Ovary (tissue), 3 donors: ENCODE data around the gene GSTP1.

Experiments
- EP300 ChIP-seq: sonication (generic); formaldehyde crosslinking; IDR thresholded peaks from one replicate; pipeline ENCODE4 v1.6.1; 2017; ENCODE audit warnings: antibody characterized with exemption
- TF ChIP-seq, protein P1 (sequence below), 3 donors: fragments of 450-650 bp in 2 of 3; fragments of 200-600 bp in 1 of 3; IDR thresholded peaks; one replicate each; pipeline versions ENCODE4 v1.5.1 to v1.8.0; 2016 to 2022; ENCODE audit warnings: antibody characterized with exemption in 3 of 3, mild to moderate bottlenecking in 1 of 3
- donor health status: DM: no; HTN: no; CAD: no.

DNA sequence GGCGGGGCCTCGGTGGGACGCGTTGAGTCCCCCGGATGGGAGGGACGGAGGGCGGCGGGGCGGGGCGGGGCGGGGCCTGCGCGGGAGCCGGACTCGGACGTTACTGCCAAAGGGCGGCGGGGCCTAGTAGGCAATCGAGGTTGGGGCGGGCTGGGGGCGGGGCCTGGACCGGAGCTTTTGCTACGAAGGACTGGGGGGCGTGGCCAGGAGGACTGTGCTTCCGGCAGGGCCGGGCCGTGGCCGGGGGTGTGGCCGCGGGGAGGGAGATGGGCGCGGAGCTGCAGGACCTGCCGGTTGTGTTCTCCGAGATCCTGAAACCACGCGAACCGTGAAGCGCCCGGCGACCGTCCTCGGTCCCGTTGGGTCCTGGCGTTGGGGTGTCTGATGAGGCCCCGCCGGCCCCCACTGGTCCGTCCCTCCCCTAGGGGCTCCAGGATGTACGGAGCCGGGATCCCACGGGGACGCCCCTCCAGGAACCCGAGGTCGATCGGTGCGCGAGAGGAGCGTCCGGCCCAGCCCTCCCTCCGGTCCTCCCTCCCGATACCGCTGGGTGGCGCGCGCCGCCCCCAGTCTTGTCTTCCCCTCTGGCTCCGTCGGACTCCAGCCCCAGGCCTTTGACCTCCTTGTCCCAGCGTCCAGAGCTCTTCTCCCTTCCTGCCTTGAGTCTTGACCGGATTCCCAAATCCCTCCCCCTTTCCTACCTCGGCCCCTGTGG is 46.8 kb downstream of the GSTP1 start:
- TF ChIP-seq, protein P1, sequence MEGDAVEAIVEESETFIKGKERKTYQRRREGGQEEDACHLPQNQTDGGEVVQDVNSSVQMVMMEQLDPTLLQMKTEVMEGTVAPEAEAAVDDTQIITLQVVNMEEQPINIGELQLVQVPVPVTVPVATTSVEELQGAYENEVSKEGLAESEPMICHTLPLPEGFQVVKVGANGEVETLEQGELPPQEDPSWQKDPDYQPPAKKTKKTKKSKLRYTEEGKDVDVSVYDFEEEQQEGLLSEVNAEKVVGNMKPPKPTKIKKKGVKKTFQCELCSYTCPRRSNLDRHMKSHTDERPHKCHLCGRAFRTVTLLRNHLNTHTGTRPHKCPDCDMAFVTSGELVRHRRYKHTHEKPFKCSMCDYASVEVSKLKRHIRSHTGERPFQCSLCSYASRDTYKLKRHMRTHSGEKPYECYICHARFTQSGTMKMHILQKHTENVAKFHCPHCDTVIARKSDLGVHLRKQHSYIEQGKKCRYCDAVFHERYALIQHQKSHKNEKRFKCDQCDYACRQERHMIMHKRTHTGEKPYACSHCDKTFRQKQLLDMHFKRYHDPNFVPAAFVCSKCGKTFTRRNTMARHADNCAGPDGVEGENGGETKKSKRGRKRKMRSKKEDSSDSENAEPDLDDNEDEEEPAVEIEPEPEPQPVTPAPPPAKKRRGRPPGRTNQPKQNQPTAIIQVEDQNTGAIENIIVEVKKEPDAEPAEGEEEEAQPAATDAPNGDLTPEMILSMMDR (IDR thresholded peaks at IDR 0.05), result peak; percentile 54 to 57 (median 56)
- TF ChIP-seq EP300, result no peak
